Neuronal stem cell (in vitro differentiated cells): ENCODE results near the gene CS.
"Not testable (repeated sequence)": the region's sequence is repeated elsewhere in the genome, so short reads cannot be mapped to it uniquely, and the experiment has no call there.

Experiments used
- DNase-seq: peaks from one replicate; pipeline ENCODE4 v3.0.0-alpha.2; 2013; ENCODE audit warnings: low spot score
- H2AFZ ChIP-seq: one replicate; pipeline ENCODE4 v1.6.1; 2013; ENCODE audit warnings: mild to moderate bottlenecking, low read length, inconsistent platforms
- H2AK5ac ChIP-seq: 2 replicates; pipeline ENCODE4 v1.6.1; 2013; ENCODE audit warnings: low read depth, mild to moderate bottlenecking, inconsistent platforms, low read length, moderate library complexity, mixed read lengths
- H2BK120ac ChIP-seq: 2 replicates; pipeline ENCODE4 v1.6.1; 2013; ENCODE audit warnings: low read depth, mild to moderate bottlenecking, inconsistent platforms, low read length, moderate library complexity, mixed read lengths
- H2BK12ac ChIP-seq: one replicate; pipeline ENCODE4 v1.6.1; 2013; ENCODE audit warnings: low read length, inconsistent platforms
- H2BK15ac ChIP-seq: 2 replicates; pipeline ENCODE4 v1.6.1; 2013; ENCODE audit warnings: mild to moderate bottlenecking, low read length, inconsistent platforms, mixed read lengths
- H2BK5ac ChIP-seq: one replicate; pipeline ENCODE4 v1.6.1; 2013; ENCODE audit warnings: inconsistent platforms, mild to moderate bottlenecking, low read length, moderate library complexity
- H3K14ac ChIP-seq: one replicate; pipeline ENCODE4 v1.6.1; 2013; ENCODE audit warnings: low read length, inconsistent platforms
- H3K18ac ChIP-seq: 2 replicates; pipeline ENCODE4 v1.6.1; 2013; ENCODE audit warnings: low read length, inconsistent platforms
- H3K23ac ChIP-seq: 2 replicates; pipeline ENCODE4 v1.6.1; 2013; ENCODE audit warnings: low read depth, mild to moderate bottlenecking, mixed read lengths, low read length, inconsistent platforms; ENCODE audit not compliant: poor library complexity
- H3K27ac ChIP-seq: replicated peaks from 3 replicates; pipeline ENCODE4 v1.5.1; 2013; ENCODE audit warnings: low read length, inconsistent platforms
- H3K27me3 ChIP-seq, 3 experiments: 2 replicates each; pipeline ENCODE4 v1.6.1; 2013; ENCODE audit warnings: low read length in 3 of 3, mild to moderate bottlenecking in 2 of 3, inconsistent platforms in 1 of 3, low read depth in 1 of 3, mixed read lengths in 1 of 3, moderate library complexity in 1 of 3; ENCODE audit not compliant: control insufficient read depth in 3 of 3, insufficient read depth in 3 of 3
- H3K36me3 ChIP-seq, 2 donors: replicated peaks in 1 of 2; 2 replicates each; pipeline ENCODE4 v1.6.1; 2013; ENCODE audit warnings: low read length in 2 of 2; ENCODE audit not compliant: control insufficient read depth in 2 of 2, insufficient read depth in 2 of 2
- H3K4ac ChIP-seq: 2 replicates; pipeline ENCODE4 v1.6.1; 2013; ENCODE audit warnings: inconsistent platforms, mild to moderate bottlenecking, low read length, moderate library complexity
- H3K4me1 ChIP-seq, 2 donors: 1 replicate in 1 of 2; 2 replicates in 1 of 2; pipeline ENCODE4 v1.6.1; 2013; ENCODE audit warnings: low read length in 2 of 2, low read depth in 1 of 2; ENCODE audit not compliant: control insufficient read depth in 2 of 2, insufficient read depth in 1 of 2
- H3K4me2 ChIP-seq: one replicate; pipeline ENCODE4 v1.6.1; 2013; ENCODE audit warnings: mild to moderate bottlenecking, low read length, inconsistent platforms; ENCODE audit not compliant: insufficient read depth, poor library complexity, severe bottlenecking
- H3K4me3 ChIP-seq, 2 donors: 2 replicates each; pipeline ENCODE4 v1.5.1; 2013; ENCODE audit warnings: low read length in 2 of 2, mild to moderate bottlenecking in 2 of 2, inconsistent platforms in 1 of 2, moderate library complexity in 1 of 2
- H3K79me1 ChIP-seq: one replicate; pipeline ENCODE4 v1.6.1; 2013; ENCODE audit warnings: low read depth, mild to moderate bottlenecking, inconsistent platforms, low read length, moderate library complexity
- H3K9ac ChIP-seq: one replicate; pipeline ENCODE4 v1.6.1; 2013; ENCODE audit warnings: mild to moderate bottlenecking, low read depth, low read length, inconsistent platforms; ENCODE audit not compliant: poor library complexity
- H3K9me3 ChIP-seq, 2 donors: replicated peaks in 1 of 2; 2 replicates each; pipeline versions ENCODE3 to v1.6.1; 2013; ENCODE audit warnings: low read length in 2 of 2, mild to moderate bottlenecking in 2 of 2, inconsistent platforms in 1 of 2, low read depth in 1 of 2, mixed read lengths in 1 of 2, moderate library complexity in 1 of 2; ENCODE audit not compliant: control insufficient read depth in 2 of 2, insufficient read depth in 1 of 2
- H4K8ac ChIP-seq: one replicate; pipeline ENCODE4 v1.6.1; 2013; ENCODE audit warnings: low read depth, mild to moderate bottlenecking, inconsistent platforms, low read length, moderate library complexity
- H4K91ac ChIP-seq: one replicate; pipeline ENCODE4 v1.6.1; 2013; ENCODE audit warnings: low read length, low read depth, mild to moderate bottlenecking, inconsistent platforms; ENCODE audit not compliant: poor library complexity
- WGBS, 2 donors: extraction: QIAGEN DNeasy Blood & Tissue Kit; methylation state at CpG; one replicate each; pipeline ENCODE4 v1.1.7; 2013; ENCODE audit warnings: missing lambda C conversion rate in 2 of 2, mixed read lengths in 1 of 2; ENCODE audit not compliant: insufficient read length in 2 of 2, insufficient replicate concordance in 1 of 2; ENCODE audit errors: extremely low coverage in 2 of 2; 5-methylcytosine and 5-hydroxymethylcytosine counted together

Gene CS

DNA sequence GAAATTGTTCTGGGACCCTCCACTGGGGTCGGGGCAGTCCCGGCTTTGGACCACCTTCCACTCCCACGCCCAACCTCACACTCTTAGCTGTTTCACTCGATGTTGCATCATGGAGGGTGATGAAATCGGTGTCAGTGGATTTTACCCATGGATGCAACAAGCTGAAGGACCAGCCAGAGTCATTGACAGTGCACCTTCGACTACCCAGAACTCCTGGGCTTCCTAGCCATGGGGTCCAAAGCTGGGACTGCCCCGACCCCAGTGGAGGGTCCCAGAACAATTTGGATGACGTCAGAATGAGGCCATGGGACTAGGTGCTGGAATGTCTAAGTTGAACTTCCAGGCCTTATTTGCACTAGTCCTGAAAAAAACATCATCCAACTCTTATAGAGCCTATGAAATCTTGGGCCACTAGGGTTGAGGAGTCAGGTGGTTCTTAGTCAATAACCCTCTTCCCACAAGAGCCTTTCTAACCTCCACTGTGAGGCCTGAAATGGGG lies 37.7 kb upstream of the CS start:
- peaks cover 0 to 11% of the 10 kb centered on the region in 2 donors for H3K36me3 ChIP-seq
- H3K27me3 ChIP-seq, result no peaks in the 10 kb centered on the region
- H2AK5ac ChIP-seq, result no peak overlapping the region
- no peak overlapping the region for H3K9ac ChIP-seq
- no peak overlapping the region for H3K4me3 ChIP-seq
- no peak overlapping the region for H4K8ac ChIP-seq
- H2BK120ac ChIP-seq, result no peak overlapping the region
- H3K79me1 ChIP-seq, result no peaks in the 10 kb centered on the region
- no peak overlapping the region for H2BK5ac ChIP-seq
- H3K4me1 ChIP-seq, result peaks cover 5 to 14% of the 10 kb centered on the region in 2 donors
- WGBS, 2 donors, result no CpG with 5 or more reads among the region's 8 CpGs
- H3K9me3 ChIP-seq, result no peaks in the 10 kb centered on the region
- H3K4ac ChIP-seq, result no peak overlapping the region
- H3K14ac ChIP-seq, result no peak overlapping the region
- H2BK12ac ChIP-seq, result no peak overlapping the region
- DNase-seq, result no peak
- H2AFZ ChIP-seq, result no peak overlapping the region
- no peak overlapping the region for H2BK15ac ChIP-seq
- no peak overlapping the region for H3K23ac ChIP-seq
- H4K91ac ChIP-seq, result no peak overlapping the region
- no peak overlapping the region for H3K27ac ChIP-seq
- H3K4me2 ChIP-seq, result no peak overlapping the region
- H3K18ac ChIP-seq, result no peak overlapping the region

GRCh38 chr12:56336361-56337167 lies 36.4 kb upstream of the CS start:
- no peak overlapping the region for H4K8ac ChIP-seq
- no peak overlapping the region for H3K4me2 ChIP-seq
- H3K27me3 ChIP-seq, result no peaks in the 10 kb centered on the region
- peak overlapping the region; percentile 37 for H2AFZ ChIP-seq
- H3K79me1 ChIP-seq, result no peaks in the 10 kb centered on the region
- H4K91ac ChIP-seq, result no peak overlapping the region
- no peak overlapping the region for H2BK120ac ChIP-seq
- no peak overlapping the region for H2BK5ac ChIP-seq
- no peak overlapping the region for H3K23ac ChIP-seq
- no peak overlapping the region for H2BK12ac ChIP-seq
- no peak overlapping the region for H2AK5ac ChIP-seq
- no peak overlapping the region for H3K9ac ChIP-seq
- H3K36me3 ChIP-seq, result peaks cover 0 to 6% of the 10 kb centered on the region in 2 donors
- no peak overlapping the region for H3K4ac ChIP-seq
- no peak overlapping the region for H3K27ac ChIP-seq
- H2BK15ac ChIP-seq, result no peak overlapping the region
- no CpG with 5 or more reads among the region's 9 CpGs for WGBS, 2 donors
- no peaks in the 10 kb centered on the region for H3K9me3 ChIP-seq
- no peak overlapping the region for H3K14ac ChIP-seq
- H3K4me3 ChIP-seq, result no peak overlapping the region
- H3K18ac ChIP-seq, result no peak overlapping the region
- no peak for DNase-seq
- H3K4me1 ChIP-seq, result peaks cover 6 to 16% of the 10 kb centered on the region in 2 donors

- not testable (repeated sequence) for H3K4me2 ChIP-seq
Observed at GRCh38 chr12:56335527-56335926, 35.4 kb upstream of the CS start.

DNA sequence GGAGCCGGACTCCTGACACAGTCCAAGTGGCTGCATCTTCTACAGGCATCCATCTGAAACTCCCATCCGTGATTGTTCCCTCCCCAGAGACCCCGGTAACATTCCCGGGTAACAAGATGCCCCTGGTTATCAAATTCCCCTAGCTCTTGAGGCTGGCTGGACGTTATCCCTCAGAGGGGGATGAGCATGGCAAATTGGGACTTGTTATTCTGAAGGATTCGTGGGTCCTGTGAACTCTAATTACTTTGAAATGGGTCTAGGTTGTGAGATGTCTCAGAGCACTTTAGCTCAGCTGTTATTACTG lies 34.3 kb upstream of the CS start:
- Histone ChIP-seq H3K14ac (no peak overlapping the region), H4K8ac (no peak overlapping the region), H2BK12ac (no peak overlapping the region), H3K9me3 (no peaks in the 10 kb centered on the region), H2AFZ (peak overlapping the region; percentile 84), H3K4me3 (peak overlapping the region; percentile 66 to 79), H3K23ac (no peak overlapping the region), H3K4ac (no peak overlapping the region), H3K9ac (peak overlapping the region; percentile 32), H2BK120ac (no peak overlapping the region), H3K4me2 (peak overlapping the region; percentile 80), H3K4me1 (peaks cover 6 to 16% of the 10 kb centered on the region in 2 donors), H3K27ac (peak overlapping the region; percentile 74), H3K36me3 (no peaks in the 10 kb centered on the region), H3K27me3 (no peaks in the 10 kb centered on the region), H2AK5ac (peak overlapping the region; percentile 1), H2BK15ac (no peak overlapping the region), H2BK5ac (no peak overlapping the region), H3K79me1 (no peaks in the 10 kb centered on the region), H3K18ac (no peak overlapping the region), H4K91ac (no peak overlapping the region)
- no CpG with 5 or more reads among the region's 6 CpGs for WGBS, 2 donors
- no peak for DNase-seq

More at GRCh38 chr12:56335527-56335926, 35.4 kb upstream of the CS start:
- H2BK12ac ChIP-seq, H2AFZ ChIP-seq, H3K14ac ChIP-seq, H3K4ac ChIP-seq, H3K9ac ChIP-seq, H3K36me3 ChIP-seq, H2AK5ac ChIP-seq, H3K4me3 ChIP-seq, H3K79me1 ChIP-seq, H3K9me3 ChIP-seq, H3K23ac ChIP-seq, DNase-seq, H3K27me3 ChIP-seq, H2BK120ac ChIP-seq, H4K8ac ChIP-seq, H3K27ac ChIP-seq, H4K91ac ChIP-seq, H2BK15ac ChIP-seq, H3K18ac ChIP-seq, H2BK5ac ChIP-seq: not testable (repeated sequence)
- WGBS, 2 donors, result no CpG with 5 or more reads among the region's 8 CpGs
- peaks cover 6 to 16% of the 10 kb centered on the region in 2 donors for H3K4me1 ChIP-seq
